ENCODE results near the gene DPYSL3. TPM values are rescaled to one million over a fixed set of nuclear protein-coding genes. Genes with fewer than 3 reads are reported as not detected.
A peak's percentile ranks its signal among the peaks of the same experiment; 100 is the strongest.

Gene DPYSL3
- total and polyA plus RNA-seq, 9 donors = 82.4 to 160 (median 108) TPM

DNA sequence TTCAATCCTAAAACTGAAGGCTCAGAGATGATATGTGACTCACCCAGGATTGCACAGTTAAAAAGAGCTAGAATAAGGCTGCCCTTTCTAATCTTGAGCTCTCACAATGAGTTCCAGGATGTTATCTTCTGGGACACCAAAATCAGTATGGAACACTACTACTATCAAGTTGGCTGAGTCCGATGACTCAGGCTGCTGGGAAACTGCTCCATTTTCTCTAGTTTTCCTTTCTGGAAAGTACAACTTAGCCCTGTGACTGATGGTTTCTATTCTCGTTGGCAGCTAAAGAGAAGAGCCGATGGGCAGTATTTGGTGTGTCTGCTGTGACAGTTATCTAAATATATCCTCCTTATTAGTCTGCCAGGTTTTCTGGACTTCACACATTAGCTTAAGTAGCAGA lies 37.9 kb upstream of the DPYSL3 start:
- Histone ChIP-seq H3K36me3 (ENCODE audit: control insufficient read depth, insufficient read depth, low read length) (no peaks in the 10 kb centered on the region), H3K27ac (ENCODE audit: low read length) (no peak overlapping the region), H3K27me3 (ENCODE audit: control insufficient read depth, insufficient read depth, low read length) (no peaks in the 10 kb centered on the region), H3K9me3 (replicated peaks; ENCODE audit: control insufficient read depth, low read depth, low read length) (peaks cover 2% of the 10 kb centered on the region), H3K4me3 (ENCODE audit: low read length) (no peak overlapping the region), H3K4me1 (ENCODE audit: control insufficient read depth, insufficient read depth, low read length) (no peaks in the 10 kb centered on the region)
- peak; percentile 54 for DNase-seq
- WGBS (ENCODE audit: insufficient coverage) = 83% methylated on average over 1 of the region's 3 CpGs

DNA sequence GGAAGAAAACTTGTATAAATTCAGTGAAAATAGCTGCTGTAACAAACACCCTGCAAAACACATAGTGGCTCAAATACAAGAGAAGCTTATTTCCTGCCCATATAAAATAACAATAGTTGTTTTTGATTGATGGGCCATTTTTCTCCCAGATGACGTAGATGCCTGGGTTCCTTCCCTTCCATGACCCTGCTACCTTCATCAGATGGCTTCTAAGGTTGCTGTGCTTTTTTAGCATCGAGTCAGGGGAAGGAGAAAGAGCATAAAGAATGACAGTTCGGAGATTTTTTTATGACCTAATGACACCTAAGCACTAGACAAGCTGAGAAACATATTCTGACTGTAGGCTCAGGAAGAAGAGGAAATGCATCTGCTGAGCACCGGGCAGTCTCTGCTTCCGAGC lies 34.7 kb upstream of the DPYSL3 start:
- Histone ChIP-seq H3K9me3 (replicated peaks; ENCODE audit: control insufficient read depth, low read depth, low read length) (no peaks in the 10 kb centered on the region), H3K4me1 (ENCODE audit: control insufficient read depth, insufficient read depth, low read length) (no peaks in the 10 kb centered on the region), H3K36me3 (ENCODE audit: control insufficient read depth, insufficient read depth, low read length) (no peaks in the 10 kb centered on the region), H3K27me3 (ENCODE audit: control insufficient read depth, insufficient read depth, low read length) (no peaks in the 10 kb centered on the region), H3K27ac (ENCODE audit: low read length) (no peak overlapping the region), H3K4me3 (ENCODE audit: low read length) (no peak overlapping the region)
- 33% methylated on average over 2 of the region's 5 CpGs for WGBS (ENCODE audit: insufficient coverage)
- DNase-seq = no peak

DNA sequence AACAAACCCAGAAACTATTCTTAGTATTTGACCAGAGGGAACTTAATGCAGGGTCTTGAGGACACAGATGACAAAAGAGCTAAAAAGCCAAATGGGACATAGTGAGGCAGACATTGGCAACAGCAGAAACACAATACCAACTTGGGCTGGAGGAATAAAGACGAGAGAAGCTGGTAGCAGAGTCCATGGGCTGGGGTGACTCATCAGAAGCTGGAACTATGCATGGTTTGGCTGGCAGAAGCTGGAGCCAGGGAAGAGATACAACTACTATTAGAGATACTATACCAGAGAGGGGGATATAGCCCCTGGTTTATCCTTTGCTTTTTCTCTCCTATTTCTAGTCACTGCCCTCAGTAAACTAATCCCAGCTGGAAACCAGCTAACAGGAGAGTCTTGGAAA lies 29.2 kb upstream of the DPYSL3 start:
- Histone ChIP-seq H3K27ac (ENCODE audit: low read length) (no peak overlapping the region), H3K4me3 (ENCODE audit: low read length) (no peak overlapping the region), H3K36me3 (ENCODE audit: control insufficient read depth, insufficient read depth, low read length) (no peaks in the 10 kb centered on the region), H3K9me3 (replicated peaks; ENCODE audit: control insufficient read depth, low read depth, low read length) (no peaks in the 10 kb centered on the region), H3K27me3 (ENCODE audit: control insufficient read depth, insufficient read depth, low read length) (no peaks in the 10 kb centered on the region), H3K4me1 (ENCODE audit: control insufficient read depth, insufficient read depth, low read length) (no peaks in the 10 kb centered on the region)
- WGBS (ENCODE audit: insufficient coverage) = no CpG with 5 or more reads among the region's 1 CpG
- no peak for DNase-seq

DNA sequence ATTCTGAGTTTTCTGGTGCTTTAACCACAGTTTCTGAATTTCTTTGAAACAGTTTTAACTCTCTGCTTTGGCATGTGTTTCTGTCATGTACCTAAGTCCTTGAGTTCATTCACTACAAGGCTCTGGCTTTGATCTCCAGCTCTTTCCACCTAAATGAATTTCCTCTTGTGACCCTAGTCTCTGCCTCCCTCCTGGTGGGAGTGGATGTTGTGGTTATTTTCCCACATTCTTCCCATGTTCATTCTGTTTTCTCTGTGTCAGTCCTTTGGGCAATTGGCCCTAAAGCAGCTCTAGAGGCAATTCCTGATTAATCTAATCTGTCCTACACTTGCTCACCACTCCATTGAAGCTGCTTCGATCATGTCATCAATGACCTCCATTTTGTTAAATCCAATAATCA lies 28.4 kb upstream of the DPYSL3 start:
- Histone ChIP-seq H3K27ac (ENCODE audit: low read length) (no peak overlapping the region), H3K27me3 (ENCODE audit: control insufficient read depth, insufficient read depth, low read length) (no peaks in the 10 kb centered on the region)
- WGBS (ENCODE audit: insufficient coverage) = no CpG with 5 or more reads among the region's 1 CpG

DNA sequence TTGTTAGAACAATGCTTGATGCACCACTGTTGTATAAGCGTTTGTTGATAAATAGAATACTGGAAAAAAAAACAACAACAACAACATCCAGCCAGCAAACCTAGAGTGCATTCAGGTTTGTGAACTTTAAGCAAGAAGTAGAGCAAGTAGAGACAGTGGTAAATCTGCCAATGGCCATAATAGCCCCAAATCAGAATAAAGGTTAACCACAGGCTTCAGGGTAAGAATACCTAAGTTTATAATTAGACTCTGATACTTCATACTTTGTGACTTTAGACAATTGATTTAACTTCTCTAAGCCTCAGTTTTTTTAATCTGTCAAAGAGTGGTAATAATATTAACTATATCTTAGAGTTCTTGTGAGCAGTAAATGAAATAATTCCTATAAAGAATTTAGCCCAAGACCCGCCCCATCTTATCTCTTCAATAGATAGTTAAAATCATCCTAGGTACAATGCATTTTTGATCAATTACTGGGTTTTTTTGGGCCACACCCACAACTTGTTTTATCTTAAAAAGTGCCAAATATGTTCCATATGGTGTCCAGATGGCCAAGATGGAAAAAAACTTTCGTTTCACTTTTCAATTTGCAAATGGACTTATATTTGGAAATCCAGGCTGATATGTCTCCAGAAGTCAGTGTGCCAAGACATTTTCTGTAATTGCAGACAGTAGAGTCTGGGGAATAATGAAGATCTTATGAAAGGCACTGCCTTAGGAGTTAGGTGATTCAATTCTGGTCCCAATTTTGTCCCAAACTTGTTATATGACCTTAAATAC lies 24.5 kb upstream of the DPYSL3 start:
- DNase-seq = peak; percentile 87
- no CpG with 5 or more reads among the region's 3 CpGs for WGBS (ENCODE audit: insufficient coverage)

More for the DNA sequence above, 28.4 kb upstream of the DPYSL3 start:
- no peaks in the 10 kb centered on the region for H3K4me1 ChIP-seq (ENCODE audit: control insufficient read depth, insufficient read depth, low read length)
- DNase-seq = no peak
- no peak overlapping the region for H3K4me3 ChIP-seq (ENCODE audit: low read length)
- H3K9me3 ChIP-seq (replicated peaks; ENCODE audit: control insufficient read depth, low read depth, low read length) = no peaks in the 10 kb centered on the region
- H3K36me3 ChIP-seq (ENCODE audit: control insufficient read depth, insufficient read depth, low read length) = no peaks in the 10 kb centered on the region

DNA sequence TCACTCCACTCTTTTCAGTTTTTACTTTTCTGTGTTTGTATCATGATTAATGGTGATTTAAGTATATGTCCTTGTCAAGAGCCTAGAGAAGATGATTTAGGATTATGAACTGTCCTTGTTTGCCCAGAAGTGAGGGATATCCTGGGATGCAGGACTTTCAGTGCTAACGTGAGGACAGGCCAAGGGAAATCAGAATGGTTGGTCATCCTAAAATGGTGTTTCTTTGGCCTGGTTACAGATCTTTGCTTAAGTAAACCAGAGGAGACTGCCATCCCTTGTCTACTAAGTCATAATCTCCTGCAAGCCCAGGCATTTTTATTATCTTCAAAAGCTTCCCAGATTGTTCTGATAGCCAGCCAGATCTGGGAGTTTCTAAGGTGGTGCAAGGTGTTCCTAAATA lies 22.3 kb upstream of the DPYSL3 start:
- H3K36me3 ChIP-seq (ENCODE audit: control insufficient read depth, insufficient read depth, low read length) = no peaks in the 10 kb centered on the region
- WGBS (ENCODE audit: insufficient coverage) = 60% methylated on average over 1 of the region's 1 CpG
- no peaks in the 10 kb centered on the region for H3K9me3 ChIP-seq (replicated peaks; ENCODE audit: control insufficient read depth, low read depth, low read length)
- no peak for DNase-seq
- H3K4me1 ChIP-seq (ENCODE audit: control insufficient read depth, insufficient read depth, low read length) = no peaks in the 10 kb centered on the region
- no peak overlapping the region for H3K4me3 ChIP-seq (ENCODE audit: low read length)
- no peak overlapping the region for H3K27ac ChIP-seq (ENCODE audit: low read length)
- no peaks in the 10 kb centered on the region for H3K27me3 ChIP-seq (ENCODE audit: control insufficient read depth, insufficient read depth, low read length)

More for the DNA sequence above, 24.5 kb upstream of the DPYSL3 start:
- no peaks in the 10 kb centered on the region for H3K9me3 ChIP-seq (replicated peaks; ENCODE audit: control insufficient read depth, low read depth, low read length)
- H3K36me3 ChIP-seq (ENCODE audit: control insufficient read depth, insufficient read depth, low read length) = no peaks in the 10 kb centered on the region
- no peaks in the 10 kb centered on the region for H3K4me1 ChIP-seq (ENCODE audit: control insufficient read depth, insufficient read depth, low read length)
- no peaks in the 10 kb centered on the region for H3K27me3 ChIP-seq (ENCODE audit: control insufficient read depth, insufficient read depth, low read length)
- no peak overlapping the region for H3K4me3 ChIP-seq (ENCODE audit: low read length)
- H3K27ac ChIP-seq (ENCODE audit: low read length) = peak overlapping the region; percentile 62

DNA sequence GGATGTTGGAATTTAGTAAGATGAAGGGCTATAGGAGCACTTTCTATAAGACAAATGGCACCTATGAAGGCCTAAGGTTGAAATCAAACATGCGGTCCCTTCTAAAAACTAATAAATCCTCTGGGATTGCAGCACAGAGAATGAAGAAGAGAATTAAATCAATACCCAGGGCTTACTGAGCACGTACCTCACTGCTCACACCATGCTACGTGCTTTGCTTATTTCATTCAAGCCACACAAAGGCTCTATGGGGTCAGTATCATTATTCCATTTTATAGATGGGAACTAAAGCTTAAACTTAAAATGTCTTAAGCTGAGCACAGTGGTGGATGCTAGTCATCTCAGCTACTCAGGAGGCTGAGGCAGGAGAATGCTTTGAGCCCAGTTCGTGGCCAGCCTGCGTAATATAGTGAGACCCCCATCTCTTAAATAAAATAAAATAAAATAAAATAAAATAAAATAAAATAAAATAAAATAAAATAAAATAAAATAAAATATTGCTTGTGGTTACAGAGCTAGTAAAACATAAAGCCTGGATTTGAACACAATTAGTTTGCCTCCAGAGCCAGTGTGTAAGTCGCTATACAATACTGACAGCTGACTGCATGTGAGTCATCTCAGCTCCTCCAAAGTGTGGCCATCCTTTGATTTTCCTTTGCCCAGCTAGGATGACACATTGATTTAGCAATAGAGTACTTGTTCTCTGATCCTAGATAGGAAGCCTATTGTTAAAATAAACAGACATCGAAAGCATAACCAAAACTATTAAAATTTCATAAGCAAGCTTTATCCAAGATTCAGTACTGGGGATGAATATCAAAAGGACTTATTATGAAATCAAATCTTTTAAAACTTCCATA lies 20.9 kb upstream of the DPYSL3 start:
- DNase-seq = no peak
- Histone ChIP-seq H3K27ac (ENCODE audit: low read length) (no peak overlapping the region), H3K4me3 (ENCODE audit: low read length) (no peak overlapping the region), H3K27me3 (ENCODE audit: control insufficient read depth, insufficient read depth, low read length) (no peaks in the 10 kb centered on the region), H3K4me1 (ENCODE audit: control insufficient read depth, insufficient read depth, low read length) (no peaks in the 10 kb centered on the region), H3K9me3 (replicated peaks; ENCODE audit: control insufficient read depth, low read depth, low read length) (no peaks in the 10 kb centered on the region), H3K36me3 (ENCODE audit: control insufficient read depth, insufficient read depth, low read length) (no peaks in the 10 kb centered on the region)
- 89% methylated on average over 1 of the region's 7 CpGs for WGBS (ENCODE audit: insufficient coverage)

DNA sequence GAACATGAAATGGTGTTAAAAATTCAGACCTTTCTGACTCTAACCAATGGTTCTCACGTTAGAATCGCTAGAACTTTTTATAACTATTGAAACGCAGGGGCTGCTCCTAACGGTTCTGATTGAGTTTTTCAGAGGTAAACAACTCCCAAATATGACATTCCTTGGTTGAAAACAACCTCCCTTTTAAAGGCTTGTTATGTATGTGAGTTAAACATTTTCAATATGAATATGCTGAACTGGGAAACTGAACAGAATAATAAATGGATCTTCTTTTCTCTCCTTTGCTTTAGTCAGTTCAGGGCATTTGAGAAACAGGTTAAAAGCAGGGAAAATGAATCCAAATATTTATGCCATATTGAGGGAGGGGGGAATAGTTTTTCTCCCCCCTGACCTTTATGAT lies 13.2 kb upstream of the DPYSL3 start:
- Histone ChIP-seq H3K4me3 (ENCODE audit: low read length) (no peak overlapping the region), H3K36me3 (ENCODE audit: control insufficient read depth, insufficient read depth, low read length) (no peaks in the 10 kb centered on the region), H3K27ac (ENCODE audit: low read length) (no peak overlapping the region), H3K4me1 (ENCODE audit: control insufficient read depth, insufficient read depth, low read length) (no peaks in the 10 kb centered on the region), H3K27me3 (ENCODE audit: control insufficient read depth, insufficient read depth, low read length) (no peaks in the 10 kb centered on the region), H3K9me3 (replicated peaks; ENCODE audit: control insufficient read depth, low read depth, low read length) (no peaks in the 10 kb centered on the region)
- no CpG with 5 or more reads among the region's 4 CpGs for WGBS (ENCODE audit: insufficient coverage)
- no peak for DNase-seq

DNA sequence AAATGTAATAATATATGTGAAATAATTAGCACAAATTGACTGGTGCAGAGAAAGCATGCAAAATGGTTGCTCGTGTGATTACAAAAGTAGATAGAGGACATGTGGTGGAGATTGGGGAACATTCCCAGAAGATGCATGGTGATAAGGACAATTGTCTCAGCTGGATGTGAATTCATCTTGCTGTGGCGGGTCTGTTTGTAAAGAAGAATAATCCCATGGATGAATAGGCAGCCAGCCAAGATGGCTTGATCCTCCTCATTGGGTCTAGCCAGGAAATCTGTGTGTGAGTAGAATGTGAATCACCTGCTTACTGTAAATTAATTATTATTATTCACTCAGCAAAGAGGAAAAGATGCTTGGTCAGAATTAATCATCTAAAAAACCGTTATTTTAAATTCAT lies 12.6 kb upstream of the DPYSL3 start:
- H3K27me3 ChIP-seq (ENCODE audit: control insufficient read depth, insufficient read depth, low read length) = no peaks in the 10 kb centered on the region
- 50% methylated on average over 1 of the region's 3 CpGs for WGBS (ENCODE audit: insufficient coverage)
- H3K27ac ChIP-seq (ENCODE audit: low read length) = no peak overlapping the region
- no peaks in the 10 kb centered on the region for H3K36me3 ChIP-seq (ENCODE audit: control insufficient read depth, insufficient read depth, low read length)
- H3K9me3 ChIP-seq (replicated peaks; ENCODE audit: control insufficient read depth, low read depth, low read length) = no peaks in the 10 kb centered on the region
- no peak for DNase-seq
- H3K4me3 ChIP-seq (ENCODE audit: low read length) = no peak overlapping the region
- no peaks in the 10 kb centered on the region for H3K4me1 ChIP-seq (ENCODE audit: control insufficient read depth, insufficient read depth, low read length)

DNA sequence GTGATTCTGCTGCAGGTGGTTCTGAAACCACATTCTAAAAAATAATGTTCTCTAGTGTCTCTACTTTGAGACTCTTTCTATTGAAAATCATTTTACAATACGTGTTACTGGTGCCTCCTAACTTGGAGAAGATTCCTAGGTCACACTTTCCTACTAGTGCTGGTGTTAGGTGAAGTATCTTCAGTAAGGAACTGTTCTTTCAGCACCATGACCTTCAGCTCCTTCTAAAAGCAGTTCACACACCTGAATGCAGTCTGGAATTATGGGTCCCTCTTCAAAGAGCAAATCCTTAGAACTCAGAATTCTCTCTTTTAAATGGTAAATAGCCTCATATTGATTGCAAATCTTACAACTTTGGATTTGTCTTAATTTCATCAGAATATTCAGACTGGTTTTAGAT lies 10.6 kb upstream of the DPYSL3 start:
- no peaks in the 10 kb centered on the region for H3K4me1 ChIP-seq (ENCODE audit: control insufficient read depth, insufficient read depth, low read length)
- DNase-seq = no peak
- WGBS (ENCODE audit: insufficient coverage) = no CpG with 5 or more reads among the region's 1 CpG
- no peaks in the 10 kb centered on the region for H3K9me3 ChIP-seq (replicated peaks; ENCODE audit: control insufficient read depth, low read depth, low read length)
- H3K27me3 ChIP-seq (ENCODE audit: control insufficient read depth, insufficient read depth, low read length) = no peaks in the 10 kb centered on the region
- H3K4me3 ChIP-seq (ENCODE audit: low read length) = no peak overlapping the region
- no peak overlapping the region for H3K27ac ChIP-seq (ENCODE audit: low read length)
- H3K36me3 ChIP-seq (ENCODE audit: control insufficient read depth, insufficient read depth, low read length) = no peaks in the 10 kb centered on the region
